PC-3 (cell line): ENCODE data around the gene NOTCH1.

Experiments
- CTCF ChIP-seq: fragments of 300-600 bp; sonication (generic); conservative IDR thresholded peaks from 2 replicates; pipeline ENCODE4 v1.5.1; 2017; ENCODE audit warnings: antibody characterized with exemption, low read depth, mild to moderate bottlenecking, low read length
- EZH2 ChIP-seq: fragments of 300-600 bp; sonication (generic); IDR thresholded peaks from one replicate; pipeline ENCODE4 v1.6.1; 2017; ENCODE audit warnings: antibody characterized with exemption, mild to moderate bottlenecking, low read length; ENCODE audit not compliant: unreplicated experiment
- EZH2phosphoT487 ChIP-seq: fragments of 300-600 bp; sonication (generic); IDR thresholded peaks from 2 replicates; pipeline ENCODE4 v1.6.1; 2018; ENCODE audit warnings: mild to moderate bottlenecking, antibody characterized with exemption, low read length, borderline replicate concordance

DNA sequence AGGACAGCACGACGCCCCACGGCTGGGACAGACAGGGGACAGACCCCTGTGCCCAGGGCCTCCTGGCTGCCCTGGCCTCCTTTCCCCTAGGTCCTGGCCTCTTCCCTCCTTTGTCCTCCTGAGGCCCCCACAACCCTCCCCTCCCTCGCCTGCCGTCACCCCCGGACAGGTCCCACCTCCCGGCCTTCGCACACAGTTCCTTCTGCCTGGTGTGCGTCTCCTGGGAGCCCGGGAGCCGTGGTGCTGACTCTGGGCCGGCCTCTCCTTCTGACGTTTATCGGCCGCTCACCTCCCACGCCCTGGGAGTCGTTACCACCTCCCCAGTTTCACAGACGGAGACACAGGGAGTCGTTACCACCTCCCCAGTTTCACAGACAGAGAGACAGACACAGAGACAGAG is 25.1 kb upstream of the NOTCH1 start:
- TF ChIP-seq EZH2 (no peak), CTCF (no peak), EZH2phosphoT487 (no peak)
